HL-60 (cell line): ENCODE measurements around the gene RELN.

ENCODE experiments used
- CTCF ChIP-seq: IDR thresholded peaks from one replicate; pipeline ENCODE4 v1.5.1; 2011; ENCODE audit warnings: low read length, control low read depth, inconsistent platforms; ENCODE audit not compliant: insufficient read depth
- POLR2AphosphoS5 ChIP-seq: IDR thresholded peaks from 2 replicates; pipeline ENCODE4 v1.6.1; 2012; ENCODE audit warnings: low read depth
- REST ChIP-seq: IDR thresholded peaks from 2 replicates; pipeline ENCODE4 v1.6.1; 2012; ENCODE audit warnings: low read depth; ENCODE audit not compliant: insufficient replicate concordance

- no peak for TF ChIP-seq CTCF
- no peak for TF ChIP-seq POLR2AphosphoS5
- no peak for TF ChIP-seq REST
Observed at GRCh38 chr7:103993551-103993950, 4.1 kb upstream of the RELN start.
